K562 (cell line): ENCODE measurements around the gene RPS2. TPM values are rescaled to one million over a fixed set of nuclear protein-coding genes. Genes with fewer than 3 reads are reported as not detected.

Experiments used
- ARID2 ChIP-seq: fragments of 450-650 bp; IDR thresholded peaks from 2 replicates; pipeline ENCODE4 v1.6.1; 2017; ENCODE audit warnings: antibody characterized with exemption, mild to moderate bottlenecking
- CAMTA2 ChIP-seq: fragments of 250-450 bp; sonication (Bioruptor Pico); conservative IDR thresholded peaks from 2 replicates; pipeline ENCODE4 v1.5.1; 2022
- DDX20 ChIP-seq: fragments of 450-650 bp; IDR thresholded peaks from 2 replicates; pipeline ENCODE4 v1.6.1; 2016; ENCODE audit warnings: missing genetic modification characterization, low read depth, mild to moderate bottlenecking, missing compliant biosample characterization, moderate library complexity
- EGR1 ChIP-seq: fragments of 450-650 bp; conservative IDR thresholded peaks from 2 replicates; pipeline ENCODE4 v1.6.1; 2017; ENCODE audit warnings: mild to moderate bottlenecking
- EP300 ChIP-seq: IDR thresholded peaks from 2 replicates; pipeline ENCODE4 v1.6.1; 2012; ENCODE audit warnings: low read length, improper control_type of control experiment
- FOXP4 ChIP-seq: sonication (generic); formaldehyde crosslinking; IDR thresholded peaks from 2 replicates; pipeline ENCODE4 v1.8.0; 2022; ENCODE audit warnings: mild to moderate bottlenecking, missing genetic modification reagents, borderline replicate concordance
- HIVEP1 ChIP-seq: fragments of 250-450 bp; sonication (Bioruptor Pico); IDR thresholded peaks from 2 replicates; pipeline ENCODE4 v1.4.0; 2020; ENCODE audit warnings: mild to moderate bottlenecking
- HMGN3 ChIP-seq: IDR thresholded peaks from 2 replicates; pipeline ENCODE4 v1.6.1; 2011; ENCODE audit warnings: borderline replicate concordance, low read depth, mild to moderate bottlenecking, mixed read lengths, low read length; ENCODE audit not compliant: insufficient read length; ENCODE audit errors: extremely low read depth
- HNRNPL ChIP-seq: fragments of 200-400 bp; formaldehyde crosslinking; IDR thresholded peaks from 2 replicates; pipeline ENCODE4 v1.6.1; 2017; ENCODE audit warnings: low read depth, mild to moderate bottlenecking, low read length
- KAT7 ChIP-seq: sonication (generic); formaldehyde crosslinking; IDR thresholded peaks from 2 replicates; pipeline ENCODE4 v1.8.0; 2022; ENCODE audit warnings: missing genetic modification reagents, mild to moderate bottlenecking, borderline replicate concordance
- L3MBTL2 ChIP-seq: fragments of 450-650 bp; IDR thresholded peaks from 2 replicates; pipeline ENCODE4 v1.6.1; 2016; ENCODE audit warnings: mild to moderate bottlenecking, moderate library complexity
- MAFG ChIP-seq: fragments of 450-650 bp; conservative IDR thresholded peaks from 2 replicates; pipeline ENCODE4 v1.6.1; 2016; ENCODE audit warnings: missing genetic modification characterization, missing compliant biosample characterization
- MEF2A ChIP-seq: IDR thresholded peaks from 2 replicates; pipeline ENCODE4 v1.6.1; 2011; ENCODE audit warnings: low read depth, mild to moderate bottlenecking, low read length, moderate library complexity; ENCODE audit not compliant: control insufficient read depth
- MXI1 ChIP-seq: IDR thresholded peaks from 2 replicates; pipeline ENCODE4 v1.6.1; 2011; ENCODE audit warnings: low read depth, mild to moderate bottlenecking, improper control_type of control experiment, low read length
- MYBL2 ChIP-seq, 2 experiments: fragments of 450-650 bp in 1 of 2; sonication (generic) in 1 of 2; formaldehyde crosslinking in 1 of 2; IDR thresholded peaks; 2 replicates each; pipeline versions ENCODE4 v1.6.1 to v1.8.1; 2017 to 2022; ENCODE audit warnings: borderline replicate concordance in 1 of 2, inconsistent platforms in 1 of 2, low read depth in 1 of 2, mild to moderate bottlenecking in 1 of 2, missing genetic modification reagents in 1 of 2, moderate library complexity in 1 of 2
- MYC ChIP-seq, 2 experiments: fragments of 250-450 bp in 1 of 2; sonication (Bioruptor Pico) in 1 of 2; IDR thresholded peaks; 2 replicates each; pipeline versions ENCODE4 v1.5.1 to v1.6.1; 2012 to 2021; ENCODE audit warnings: low read depth in 2 of 2, borderline replicate concordance in 1 of 2, improper control_type of control experiment in 1 of 2, low read length in 1 of 2, mild to moderate bottlenecking in 1 of 2, moderate library complexity in 1 of 2
- NR2C2 ChIP-seq, 2 experiments: fragments of 200-800 bp in 1 of 2; sonication (Bioruptor generic) in 1 of 2; sonication (generic) in 1 of 2; formaldehyde crosslinking in 1 of 2; IDR thresholded peaks; 2 replicates each; pipeline versions ENCODE4 v1.6.1 to v1.8.0; 2016 to 2022; ENCODE audit warnings: mild to moderate bottlenecking in 1 of 2, missing compliant biosample characterization in 1 of 2, missing genetic modification characterization in 1 of 2, missing genetic modification reagents in 1 of 2
- SRSF9 ChIP-seq: fragments of 200-400 bp; formaldehyde crosslinking; IDR thresholded peaks from 2 replicates; pipeline ENCODE4 v1.6.1; 2017; ENCODE audit warnings: low read depth, low read length, borderline replicate concordance
- TCF7 ChIP-seq: sonication (generic); IDR thresholded peaks from 2 replicates; pipeline ENCODE4 v1.6.1; 2016; ENCODE audit warnings: antibody characterized with exemption, borderline replicate concordance
- ZNF146 ChIP-seq: IDR thresholded peaks from one replicate; pipeline ENCODE4 v1.6.1; 2018; ENCODE audit warnings: missing compliant biosample characterization; ENCODE audit not compliant: unreplicated experiment
- ZNF175 ChIP-seq: fragments of 200-800 bp; sonication (Bioruptor generic); IDR thresholded peaks from 2 replicates; pipeline ENCODE4 v1.6.1; 2016; ENCODE audit warnings: low read depth, mild to moderate bottlenecking, missing genetic modification characterization, missing compliant biosample characterization
- ZNF511 ChIP-seq: sonication (generic); formaldehyde crosslinking; IDR thresholded peaks from 2 replicates; pipeline ENCODE4 v1.8.0; 2022; ENCODE audit warnings: mild to moderate bottlenecking, missing genetic modification reagents
- polyA plus RNA-seq, 8 experiments: library from polyadenylated mRNA; depleted of rRNA in 4 of 8; stranded (reverse) in 5 of 8; unstranded in 3 of 8; fragments of >200 nt; fragmentation: Nextera tagmentation in 2 of 8; fragmentation: Illumina TruSeq in 1 of 8; extraction: Ambion mirVana in 2 of 8; extraction: Trizol in 1 of 8; gene quantifications; 2 replicates each; pipeline versions ENCODE4 v1.2.1 to v1.2.3, GENCODE V29; 2011 to 2014; ENCODE audit warnings: inconsistent platforms in 1 of 8, missing spikeins in 1 of 8
- total RNA-seq, 7 experiments: library from RNA; depleted of rRNA in 6 of 7; stranded (reverse); fragments of >200 nt in 6 of 7; fragmentation: Illumina TruSeq in 2 of 7; extraction: Trizol in 2 of 7; gene quantifications; 2 replicates each; pipeline versions ENCODE4 v1.2.1 to v1.2.3, GENCODE V29; 2011 to 2021; ENCODE audit warnings: low replicate concordance in 1 of 7
- TF ChIP-seq, protein P1 (sequence below): sonication (generic); formaldehyde crosslinking; IDR thresholded peaks from 2 replicates; pipeline ENCODE4 v1.9.0; 2022; ENCODE audit warnings: mild to moderate bottlenecking, missing genetic modification reagents
- TF ChIP-seq, protein P2 (sequence below): sonication (generic); formaldehyde crosslinking; IDR thresholded peaks from 2 replicates; pipeline ENCODE4 v1.8.0; 2023; ENCODE audit warnings: mild to moderate bottlenecking, missing genetic modification reagents

Gene RPS2
- total and polyA plus RNA-seq, 9 of the 15 experiments (the other 6 are each of a cell fraction or from before 2014, with no cell fraction given): 834 to 4,794 (median 3,793) TPM

- TF ChIP-seq ARID2 (no peak), KAT7 (peak; percentile 77; the same call in 1 of the 2 replicates), FOXP4 (CRISPR knock-in tag) (0 out of 2 replicates have a peak, but pooled peaks have one; percentile 56), DDX20 (tag) (no peak), ZNF146 (CRISPR knock-in tag) (no peak), EP300 (no peak), ZNF511 (0 out of 2 replicates have a peak, but pooled peaks have one; percentile 42), ZNF175 (no peak), SRSF9 (no peak), CAMTA2 (CRISPR knock-in tag) (no peak), MYBL2 (IDR thresholded peaks at IDR 0.05; ENCODE audit: low read depth) (no peak), MYBL2 (CRISPR knock-in tag; IDR thresholded peaks at IDR 0.05; ENCODE audit: borderline replicate concordance) (no peak), NR2C2 (CRISPR knock-in tag; IDR thresholded peaks at IDR 0.05) (no peak), NR2C2 (tag; IDR thresholded peaks at IDR 0.05) (peak; percentile 37), L3MBTL2 (peak; percentile 96), MEF2A (no peak), HMGN3 (no peak), HNRNPL (no peak), MXI1 (no peak), TCF7 (no peak), HIVEP1 (CRISPR knock-in tag) (no peak), MYC (IDR thresholded peaks at IDR 0.05; ENCODE audit: low read depth, low read length) (no peak), MYC (CRISPR knock-in tag; IDR thresholded peaks at IDR 0.05; ENCODE audit: borderline replicate concordance, low read depth) (no peak), MAFG (tag) (no peak), EGR1 (no peak)
- TF ChIP-seq, protein P1, sequence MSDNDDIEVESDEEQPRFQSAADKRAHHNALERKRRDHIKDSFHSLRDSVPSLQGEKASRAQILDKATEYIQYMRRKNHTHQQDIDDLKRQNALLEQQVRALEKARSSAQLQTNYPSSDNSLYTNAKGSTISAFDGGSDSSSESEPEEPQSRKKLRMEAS (CRISPR knock-in tag): peak; percentile 85
- TF ChIP-seq, protein P2, sequence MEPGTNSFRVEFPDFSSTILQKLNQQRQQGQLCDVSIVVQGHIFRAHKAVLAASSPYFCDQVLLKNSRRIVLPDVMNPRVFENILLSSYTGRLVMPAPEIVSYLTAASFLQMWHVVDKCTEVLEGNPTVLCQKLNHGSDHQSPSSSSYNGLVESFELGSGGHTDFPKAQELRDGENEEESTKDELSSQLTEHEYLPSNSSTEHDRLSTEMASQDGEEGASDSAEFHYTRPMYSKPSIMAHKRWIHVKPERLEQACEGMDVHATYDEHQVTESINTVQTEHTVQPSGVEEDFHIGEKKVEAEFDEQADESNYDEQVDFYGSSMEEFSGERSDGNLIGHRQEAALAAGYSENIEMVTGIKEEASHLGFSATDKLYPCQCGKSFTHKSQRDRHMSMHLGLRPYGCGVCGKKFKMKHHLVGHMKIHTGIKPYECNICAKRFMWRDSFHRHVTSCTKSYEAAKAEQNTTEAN (CRISPR knock-in tag): peak; percentile 73; the same call in 1 of the 2 replicates
These were observed 44.1 kb upstream of the RPS2 start (continued) for GRCh38 chr16:2008631-2009163.
